GM13976 (cell line): ENCODE data around the gene SLF2.

Source experiments
- DNase-seq: peaks from one replicate; pipeline ENCODE4 v3.0.0; 2012; ENCODE audit warnings: low spot score
- CTCF ChIP-seq: IDR thresholded peaks from 2 replicates; pipeline ENCODE4 v1.5.1; 2012; ENCODE audit warnings: borderline replicate concordance, mild to moderate bottlenecking; ENCODE audit not compliant: insufficient read depth; ENCODE audit errors: extremely low read depth, missing control alignments, control extremely low read depth
- in situ Hi-C: fragments of 300-500 bp; cut with MboI; formaldehyde crosslinking; loops from one replicate; pipeline ENCODE4 v1.12.0; 2022; ENCODE audit warnings: low sequenced_read_pairs, mixed read lengths, inconsistent platforms; ENCODE audit not compliant: unreplicated experiment

SLF2 gene

GRCh38 chr10:100945754-100946153 lies 33.0 kb downstream of the SLF2 start:
- in situ Hi-C loops: no loop called here
- DNase-seq: no peak
- no peak for TF ChIP-seq CTCF

GRCh38 chr10:100948916-100949315 lies 36.2 kb downstream of the SLF2 start:
- in situ Hi-C loops: no loop called here
- no peak for TF ChIP-seq CTCF
- no peak for DNase-seq

GRCh38 chr10:100960251-100960650 lies 47.5 kb downstream of the SLF2 start:
- in situ Hi-C loops: no loop called here
- no peak for DNase-seq
- no peak for TF ChIP-seq CTCF

- TF ChIP-seq CTCF: no peak
- in situ Hi-C loops: no loop called here
Observed at GRCh38 chr10:100962351-100963080, 49.8 kb downstream of the SLF2 start.

GRCh38 chr10:100963826-100964225 lies 51.1 kb downstream of the SLF2 start:
- in situ Hi-C loops: no loop called here
- no peak for DNase-seq
- TF ChIP-seq CTCF: no peak

More at GRCh38 chr10:100962351-100963080, 49.8 kb downstream of the SLF2 start:
- DNase-seq: no peak

- no peak for TF ChIP-seq CTCF
- in situ Hi-C loops: no loop called here
- no peak for DNase-seq
Observed at GRCh38 chr10:100965820-100966219, 53.1 kb downstream of the SLF2 start.
